Dendritic cell treated with granulocyte-macrophage colony-stimulating factor and Interleukin-4, amounts not matched to agents 40 ng/mL and 50 ng/mL, for 4 days (primary cell): ENCODE results near the gene MRGPRE.
"Not testable (repeated sequence)": the region's sequence is repeated elsewhere in the genome, so short reads cannot be mapped to it uniquely, and the experiment has no call there.

Source experiments
- H3K27ac Mint-ChIP-seq: one replicate; pipeline ENCODE4 v1.8.0; 2022; ENCODE audit warnings: mild to moderate bottlenecking, mixed read lengths
- H3K27me3 Mint-ChIP-seq: one replicate; pipeline ENCODE4 v1.8.0; 2022; ENCODE audit warnings: mild to moderate bottlenecking, mixed read lengths
- H3K36me3 Mint-ChIP-seq: one replicate; pipeline ENCODE4 v1.8.0; 2022; ENCODE audit warnings: low read depth, mixed read lengths
- H3K4me1 Mint-ChIP-seq: one replicate; pipeline ENCODE4 v1.8.0; 2022; ENCODE audit warnings: low read depth, mixed read lengths
- H3K4me3 Mint-ChIP-seq: one replicate; pipeline ENCODE4 v1.8.0; 2022; ENCODE audit warnings: mild to moderate bottlenecking, moderate library complexity, mixed read lengths
- H3K9me3 Mint-ChIP-seq: one replicate; pipeline ENCODE4 v1.8.0; 2022; ENCODE audit warnings: mixed read lengths
- intact Hi-C: fragments of 100-400 bp; cut with micrococcal nuclease; formaldehyde crosslinking; loops from one replicate; pipeline ENCODE4 v1.15.0; 2022

MRGPRE gene

DNA sequence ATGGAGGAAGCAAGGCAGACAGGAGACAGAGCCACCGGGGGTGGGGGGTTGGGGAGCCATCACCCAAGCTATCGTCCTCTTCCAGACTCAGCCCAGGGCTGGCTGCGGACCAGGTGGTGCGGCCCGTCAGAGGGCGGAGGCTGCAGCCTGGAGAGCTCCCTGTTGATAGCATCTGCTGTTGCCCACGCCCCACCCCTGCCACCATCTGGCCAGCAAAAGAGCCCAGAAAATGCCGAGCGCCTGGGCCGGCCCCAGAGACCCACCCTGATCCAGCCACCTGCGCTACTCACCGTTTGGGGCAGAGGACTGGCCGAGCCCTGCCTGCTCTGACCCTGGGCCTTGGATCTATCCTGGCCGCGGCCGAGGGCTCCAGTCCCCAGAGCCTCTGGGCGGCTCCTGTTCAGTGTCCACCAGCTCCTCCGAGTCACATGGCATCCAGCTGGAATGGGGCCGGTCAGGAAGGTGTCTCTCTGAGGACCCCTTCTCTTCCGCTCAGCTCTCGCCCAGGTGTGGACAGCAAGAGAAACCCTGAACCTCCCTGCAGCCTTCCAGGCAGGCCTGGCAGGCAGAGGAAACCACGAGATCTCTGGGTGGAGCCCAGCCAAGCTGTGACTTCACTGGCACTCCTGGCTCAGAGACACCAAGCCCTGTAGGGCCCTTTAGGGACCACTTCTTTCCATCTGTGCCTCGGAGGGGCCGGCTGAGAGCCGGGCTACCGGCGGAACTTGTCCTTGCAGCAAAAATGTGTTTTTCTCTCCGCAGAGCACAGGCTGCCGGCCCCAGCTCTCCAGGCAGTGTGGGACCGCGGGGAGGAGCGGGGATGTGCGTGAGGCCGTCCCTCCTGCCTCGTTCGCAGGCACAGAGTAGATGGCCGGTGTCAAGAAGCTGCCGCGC, at the start of gene MRGPRE:
TSS of gene MRGPRE (minus strand) at position 567 of the 894 bp plus-strand sequence. CDS start 3,618 bp downstream, outside the sequence.
- Mint-ChIP-seq H3K36me3 (no peaks in the 10 kb centered on the region), H3K4me3 (no peak within 1 kb of the TSS), H3K9me3 (no peaks in the 10 kb centered on the region), H3K4me1 (peaks cover 11% of the 10 kb centered on the region), H3K27me3 (peaks cover 69% of the 10 kb centered on the region), H3K27ac (peak within 1 kb of the TSS; percentile 25)
- intact Hi-C loops: no loop called here

- H3K9me3 Mint-ChIP-seq, H3K4me3 Mint-ChIP-seq, H3K27ac Mint-ChIP-seq, H3K36me3 Mint-ChIP-seq, H3K4me1 Mint-ChIP-seq, intact Hi-C loops, H3K27me3 Mint-ChIP-seq: not testable (repeated sequence)
These were observed 48.9 kb upstream of the MRGPRE start for GRCh38 chr11:3281146-3281545.

DNA sequence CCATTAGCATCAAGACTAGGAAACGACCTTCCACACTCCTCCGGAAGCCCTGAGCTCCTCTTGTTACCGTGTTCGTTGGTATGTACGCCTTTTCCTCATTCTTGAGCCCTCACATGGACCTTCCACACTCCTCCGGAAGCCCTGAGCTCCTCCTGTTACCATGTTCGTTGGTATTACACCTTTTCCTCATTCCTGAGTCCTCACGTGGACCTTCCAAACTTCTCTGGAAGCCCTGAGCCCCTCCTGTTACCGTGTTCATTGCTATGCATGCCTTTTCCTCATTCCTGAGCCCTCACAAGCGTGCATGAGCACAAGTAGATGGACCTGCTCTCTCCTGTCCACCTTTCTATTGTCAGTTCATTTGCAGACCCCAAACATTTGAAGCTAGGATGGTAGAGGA, 48.4 kb upstream of the MRGPRE start:
- H3K36me3 Mint-ChIP-seq, H3K9me3 Mint-ChIP-seq, intact Hi-C loops, H3K27ac Mint-ChIP-seq, H3K27me3 Mint-ChIP-seq, H3K4me1 Mint-ChIP-seq, H3K4me3 Mint-ChIP-seq: not testable (repeated sequence)

- H3K36me3 Mint-ChIP-seq, H3K4me1 Mint-ChIP-seq, H3K27ac Mint-ChIP-seq, H3K4me3 Mint-ChIP-seq, H3K9me3 Mint-ChIP-seq, intact Hi-C loops, H3K27me3 Mint-ChIP-seq: not testable (repeated sequence)
These were observed 46.7 kb upstream of the MRGPRE start for GRCh38 chr11:3278922-3279321.

DNA sequence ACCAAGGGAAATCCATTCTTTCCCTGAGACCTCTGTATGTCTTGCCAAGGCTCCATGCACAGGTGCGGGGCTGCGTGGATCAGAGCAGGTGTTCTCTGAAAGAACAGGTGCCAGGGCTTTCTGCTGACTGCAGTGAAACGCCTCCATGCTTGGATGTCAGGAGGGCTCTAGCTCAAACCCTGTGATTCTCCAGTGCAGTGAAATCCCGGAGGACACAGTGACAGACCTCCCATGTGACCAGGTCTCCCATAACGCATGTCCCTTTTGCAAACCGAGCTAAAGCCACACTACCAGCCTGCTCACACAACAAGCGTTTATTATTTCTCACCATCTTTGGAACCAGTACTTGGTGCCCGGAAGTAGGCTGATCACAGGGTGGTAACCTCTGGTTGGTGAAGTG, 41.4 kb upstream of the MRGPRE start:
- H3K27me3 Mint-ChIP-seq, H3K27ac Mint-ChIP-seq, H3K36me3 Mint-ChIP-seq, H3K4me3 Mint-ChIP-seq, intact Hi-C loops, H3K4me1 Mint-ChIP-seq, H3K9me3 Mint-ChIP-seq: not testable (repeated sequence)

DNA sequence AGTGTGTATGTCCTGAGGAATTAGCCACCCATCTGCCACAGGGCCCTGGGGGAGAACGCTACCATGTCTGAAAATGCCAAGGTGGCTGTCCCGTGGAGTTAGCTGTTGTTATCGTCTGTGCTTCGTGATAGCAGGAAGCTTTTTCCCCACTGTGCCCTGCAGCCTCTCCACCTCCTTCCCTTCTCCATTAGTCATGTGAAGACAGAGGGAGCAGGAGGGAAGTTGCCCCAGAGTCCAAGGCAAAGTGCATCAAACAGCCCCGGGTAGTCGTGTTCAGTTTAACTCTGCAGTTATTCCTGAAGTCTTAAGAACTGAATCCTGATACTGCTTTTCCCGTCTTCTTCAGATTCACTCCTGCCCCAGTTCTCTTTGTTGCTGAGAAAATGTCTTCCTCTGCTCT, 30.3 kb upstream of the MRGPRE start:
- H3K27me3 Mint-ChIP-seq, H3K36me3 Mint-ChIP-seq, H3K4me3 Mint-ChIP-seq, H3K27ac Mint-ChIP-seq, H3K9me3 Mint-ChIP-seq, intact Hi-C loops, H3K4me1 Mint-ChIP-seq: not testable (repeated sequence)

- H3K9me3 Mint-ChIP-seq, H3K27ac Mint-ChIP-seq, H3K27me3 Mint-ChIP-seq, H3K4me1 Mint-ChIP-seq, H3K36me3 Mint-ChIP-seq, intact Hi-C loops, H3K4me3 Mint-ChIP-seq: not testable (repeated sequence)
These were observed 29.6 kb upstream of the MRGPRE start for GRCh38 chr11:3261831-3262230.

- H3K27ac Mint-ChIP-seq, H3K36me3 Mint-ChIP-seq, H3K27me3 Mint-ChIP-seq, H3K9me3 Mint-ChIP-seq, intact Hi-C loops, H3K4me1 Mint-ChIP-seq, H3K4me3 Mint-ChIP-seq: not testable (repeated sequence)
These were observed 25.3 kb upstream of the MRGPRE start for GRCh38 chr11:3257509-3257908.

- H3K9me3 Mint-ChIP-seq, H3K4me3 Mint-ChIP-seq, H3K27ac Mint-ChIP-seq, H3K4me1 Mint-ChIP-seq, intact Hi-C loops, H3K27me3 Mint-ChIP-seq, H3K36me3 Mint-ChIP-seq: not testable (repeated sequence)
These were observed 23.0 kb upstream of the MRGPRE start for GRCh38 chr11:3255241-3255640.

DNA sequence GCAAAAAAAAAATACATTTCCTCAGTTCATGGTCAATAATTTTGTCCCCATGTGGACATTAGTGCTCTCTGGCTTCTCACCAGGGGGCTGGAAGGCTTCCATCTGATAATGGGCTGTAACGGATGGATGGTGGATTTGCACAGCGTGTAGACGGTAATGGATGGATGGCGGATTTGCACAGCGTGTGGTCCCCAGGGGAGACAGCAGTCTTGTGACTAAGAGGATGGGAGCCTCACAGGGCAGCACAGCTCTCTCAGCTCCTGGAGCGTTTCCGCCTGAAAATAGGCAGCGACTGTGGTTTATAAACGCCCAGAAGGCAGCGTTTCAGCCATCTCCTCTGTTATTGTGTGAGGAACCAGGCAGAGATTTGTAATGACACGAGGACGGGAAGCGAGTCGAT, 22.6 kb upstream of the MRGPRE start:
- H3K9me3 Mint-ChIP-seq, H3K36me3 Mint-ChIP-seq: not testable (repeated sequence)

GRCh38 chr11:3245071-3245470, 12.9 kb upstream of the MRGPRE start:
- no peaks in the 10 kb centered on the region for H3K4me1 Mint-ChIP-seq
- H3K27me3 Mint-ChIP-seq: peaks cover 23% of the 10 kb centered on the region
- H3K27ac Mint-ChIP-seq: no peak overlapping the region
- H3K9me3 Mint-ChIP-seq: no peaks in the 10 kb centered on the region
- H3K4me3 Mint-ChIP-seq: no peak overlapping the region
- no peaks in the 10 kb centered on the region for H3K36me3 Mint-ChIP-seq
- intact Hi-C loops: no loop called here

More for the DNA sequence above, 22.6 kb upstream of the MRGPRE start:
- intact Hi-C loops, H3K27me3 Mint-ChIP-seq, H3K27ac Mint-ChIP-seq, H3K4me1 Mint-ChIP-seq, H3K4me3 Mint-ChIP-seq: not testable (repeated sequence)

DNA sequence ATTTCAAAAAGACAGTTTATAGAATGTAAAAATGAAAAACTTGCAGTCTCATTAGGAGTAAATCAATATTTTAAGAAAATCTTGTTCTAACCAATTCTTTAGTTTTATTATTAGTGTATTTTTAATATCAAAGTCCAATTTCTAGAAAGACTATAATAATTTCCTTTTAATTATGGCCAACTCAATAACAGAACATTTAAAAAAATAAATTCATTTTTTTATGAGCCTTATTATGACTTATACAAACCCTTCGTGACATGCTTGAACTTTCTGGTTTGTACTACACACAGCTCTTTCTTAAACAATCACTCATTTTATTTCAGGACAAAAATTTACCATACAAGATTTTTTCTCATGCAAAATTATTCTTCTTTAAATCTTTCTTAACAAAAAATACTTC, 11.7 kb upstream of the MRGPRE start:
- Mint-ChIP-seq H3K27ac (no peak overlapping the region), H3K36me3 (no peaks in the 10 kb centered on the region), H3K9me3 (no peaks in the 10 kb centered on the region), H3K4me3 (no peak overlapping the region), H3K27me3 (peaks cover 27% of the 10 kb centered on the region), H3K4me1 (no peaks in the 10 kb centered on the region)
- intact Hi-C loops: no loop called here

- intact Hi-C loops: no loop called here
- Mint-ChIP-seq H3K27me3 (peaks cover 47% of the 10 kb centered on the region), H3K9me3 (no peaks in the 10 kb centered on the region), H3K36me3 (no peaks in the 10 kb centered on the region), H3K4me3 (no peak overlapping the region), H3K4me1 (no peaks in the 10 kb centered on the region), H3K27ac (no peak overlapping the region)
These were observed 4.9 kb upstream of the MRGPRE start for GRCh38 chr11:3237119-3237518.

- H3K27me3 Mint-ChIP-seq: peaks cover 56% of the 10 kb centered on the region
- no peaks in the 10 kb centered on the region for H3K9me3 Mint-ChIP-seq
- H3K4me3 Mint-ChIP-seq: no peak overlapping the region
- no peak overlapping the region for H3K27ac Mint-ChIP-seq
- intact Hi-C loops: no loop called here
- H3K4me1 Mint-ChIP-seq: no peaks in the 10 kb centered on the region
- H3K36me3 Mint-ChIP-seq: no peaks in the 10 kb centered on the region
These were observed 2.6 kb upstream of the MRGPRE start for GRCh38 chr11:3234846-3235245.

GRCh38 chr11:3232956-3233355, 739 bp upstream of the MRGPRE start:
- Mint-ChIP-seq H3K36me3 (no peaks in the 10 kb centered on the region), H3K27me3 (peaks cover 62% of the 10 kb centered on the region), H3K4me3 (no peak overlapping the region), H3K27ac (no peak overlapping the region), H3K9me3 (no peaks in the 10 kb centered on the region), H3K4me1 (peaks cover 5% of the 10 kb centered on the region)
- intact Hi-C loops: no loop called here
